ENCODE results near the gene CCN2. TPM values are rescaled to one million over a fixed set of nuclear protein-coding genes. Genes with fewer than 3 reads are reported as not detected.

Gene CCN2
- total and polyA plus RNA-seq, 2 of the 8 experiments (the other 6 are each of a cell fraction or from before 2014, with no cell fraction given): 25.0 to 107 TPM

GRCh38 chr6:131998255-131998982 lies 47.2 kb upstream of the CCN2 start:
- FAIRE-seq (no peak), DNase-seq (ENCODE audit: low read depth in 1 of 2, low spot score in 2 of 2) (no peak)
- no peaks in the 10 kb centered on the region for H3K23me2 ChIP-seq (ENCODE audit: low read depth, low read length)
- H3K9ac ChIP-seq (replicated peaks in 1 of 4; ENCODE audit: extremely low read depth in 1 of 4, low read depth in 3 of 4, low read length in 3 of 4): no peak overlapping the region
- H2BK12ac ChIP-seq (ENCODE audit: low read depth, low read length): no peak overlapping the region
- no peaks in the 10 kb centered on the region for H4K20me1 ChIP-seq (replicated peaks in 1 of 2; ENCODE audit: control insufficient read depth in 1 of 2, insufficient read depth in 2 of 2, low read length in 2 of 2)
- no peak overlapping the region for H3K4me3 ChIP-seq (ENCODE audit: extremely low read depth in 1 of 4, insufficient read depth in 2 of 4, low read depth in 3 of 4, low read length in 4 of 4)
- no peaks in the 10 kb centered on the region for H3K27me3 ChIP-seq (replicated peaks in 1 of 4; ENCODE audit: control insufficient read depth in 3 of 4, extremely low read depth in 1 of 4, insufficient read depth in 3 of 4, low read length in 3 of 4)
- H2BK15ac ChIP-seq (ENCODE audit: low read length): no peak overlapping the region
- H2BK20ac ChIP-seq (ENCODE audit: low read length): no peak overlapping the region
- no peak overlapping the region for H3K23ac ChIP-seq (ENCODE audit: insufficient read length)
- POLR2A ChIA-PET (ENCODE audit: partially characterized antibody): interaction anchor here (1.3 to 1.5 kb wide), 2 partner anchors 27 to 48 kb away, joined by 4 to 5 read pairs; no protein-coding TSS in a partner anchor
- no peak overlapping the region for H3K4ac ChIP-seq (replicated peaks; ENCODE audit: insufficient read length, low read depth, low read length)
- 86% methylated on average over 9 of the region's 9 CpGs; no CpG with 5 or more reads in 1 of the 2 experiments for WGBS, 2 experiments (ENCODE audit: extremely low coverage in 1 of 2, insufficient coverage in 1 of 2, insufficient read length in 1 of 2, insufficient replicate concordance in 2 of 2, low coverage in 1 of 2, low lambda C conversion rate in 2 of 2, missing lambda C conversion rate in 1 of 2)
- no peak overlapping the region for H3K27ac ChIP-seq (ENCODE audit: low read depth, low read length)
- H3K79me2 ChIP-seq (ENCODE audit: control insufficient read depth in 1 of 2, insufficient read depth in 2 of 2, low read length in 2 of 2): no peaks in the 10 kb centered on the region
- H3K4me2 ChIP-seq (ENCODE audit: insufficient read depth in 1 of 2, low read depth in 2 of 2, low read length in 2 of 2): no peak overlapping the region
- H2AFZ ChIP-seq (ENCODE audit: low read length): no peak overlapping the region
- H3K36me3 ChIP-seq (ENCODE audit: control insufficient read depth in 2 of 4, insufficient read depth in 4 of 4, low read length in 3 of 4): no peaks in the 10 kb centered on the region; a peak in 1 of 8 replicates
- CTCF ChIA-PET (ENCODE audit: partially characterized antibody): interaction anchor here (1.0 to 2.1 kb wide), 5 partner anchors 9 to 282 kb away, joined by 3 to 4 read pairs (median 4); no protein-coding TSS in a partner anchor
- no peak overlapping the region for H2AK5ac ChIP-seq (ENCODE audit: low read depth, low read length)
- no peak overlapping the region for H2BK5ac ChIP-seq (ENCODE audit: low read depth, low read length)
- no peak overlapping the region for H3K56ac ChIP-seq (replicated peaks; ENCODE audit: insufficient read length, low read depth, low read length)
- H3K79me1 ChIP-seq (ENCODE audit: low read depth, low read length): no peaks in the 10 kb centered on the region
- H4K8ac ChIP-seq (ENCODE audit: extremely low read depth, insufficient read depth, low read length): no peak overlapping the region
- no peak overlapping the region for H4K91ac ChIP-seq (replicated peaks; ENCODE audit: insufficient read length, low read length)
- no peaks in the 10 kb centered on the region for H3K9me3 ChIP-seq (ENCODE audit: insufficient read depth in 2 of 2, low read depth in 1 of 2, low read length in 1 of 2)
- H4K5ac ChIP-seq (ENCODE audit: insufficient read length, low read depth, low read length): no peak overlapping the region
- H2BK120ac ChIP-seq (replicated peaks; ENCODE audit: low read depth, low read length): no peak overlapping the region
- H3K4me1 ChIP-seq (replicated peaks in 1 of 4; ENCODE audit: control insufficient read depth in 3 of 4, insufficient read depth in 4 of 4, low read length in 3 of 4): peaks cover 0 to 3% (median 0%) of the 10 kb centered on the region in 4 experiments; a peak in 1 of 7 replicates
- H3K14ac ChIP-seq (ENCODE audit: insufficient read length): no peak overlapping the region
- H3K18ac ChIP-seq (ENCODE audit: extremely low read depth, low read length): no peak overlapping the region
- TF ChIP-seq SP2 (IDR thresholded peaks at IDR 0.05; ENCODE audit: low read length): no peak
- no peak for TF ChIP-seq GTF2F1 (IDR thresholded peaks at IDR 0.05; ENCODE audit: borderline replicate concordance, low read depth, low read length)
- TF ChIP-seq HDAC2 (IDR thresholded peaks at IDR 0.05; ENCODE audit: borderline replicate concordance in 1 of 2, low read depth in 2 of 2, low read length in 2 of 2): no peak
- no peak for TF ChIP-seq YY1 (IDR thresholded peaks at IDR 0.05; ENCODE audit: low read depth, low read length)
- no peak for TF ChIP-seq CREB1 (IDR thresholded peaks at IDR 0.05)
- no peak for TF ChIP-seq JUN (IDR thresholded peaks at IDR 0.05; ENCODE audit: low read depth, low read length)
- TF ChIP-seq PHF8 (conservative IDR thresholded peaks at IDR 0.05; ENCODE audit: low read depth, low read length): no peak
- TF ChIP-seq CTBP2 (IDR thresholded peaks at IDR 0.05; ENCODE audit: borderline replicate concordance, insufficient read depth, insufficient read length, low read length): no peak
- TF ChIP-seq TCF12 (IDR thresholded peaks at IDR 0.05; ENCODE audit: low read depth, low read length): no peak
- no peak for TF ChIP-seq TAF1 (IDR thresholded peaks at IDR 0.05; ENCODE audit: low read depth, low read length)
- TF ChIP-seq RFX5 (IDR thresholded peaks at IDR 0.05; ENCODE audit: borderline replicate concordance, low read depth, low read length): no peak
- no peak for TF ChIP-seq TBP (IDR thresholded peaks at IDR 0.05; ENCODE audit: low read depth, low read length)
